NCI-H2107 (cell line): Measurements from ENCODE around the gene PEX5L.

ENCODE experiments used
- DNase-seq: peaks from one replicate; lab custom pipeline; 2025; lab: John Stamatoyannopoulos, UW

The PEX5L gene

DNA sequence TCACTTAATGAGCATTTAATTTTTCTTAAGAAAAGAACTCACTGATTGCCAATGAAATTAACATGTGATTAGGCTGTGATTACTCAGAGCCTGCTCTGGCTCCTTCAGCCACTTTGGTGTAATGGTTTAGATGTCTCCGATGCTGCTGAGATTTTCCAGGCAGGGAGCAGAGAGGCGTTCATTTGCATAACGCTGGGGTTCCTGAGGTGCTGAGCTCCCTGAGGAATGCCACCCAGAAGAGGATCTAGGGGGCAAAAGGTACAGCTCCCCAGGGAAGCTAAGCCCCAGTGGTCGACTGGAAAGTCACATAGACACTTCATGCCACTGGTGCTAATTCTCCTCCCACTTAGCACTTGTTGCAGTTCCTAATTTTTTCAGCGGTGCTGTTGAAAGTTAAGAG is 264.4 kb downstream of the PEX5L start:
- DNase-seq = no peak

DNA sequence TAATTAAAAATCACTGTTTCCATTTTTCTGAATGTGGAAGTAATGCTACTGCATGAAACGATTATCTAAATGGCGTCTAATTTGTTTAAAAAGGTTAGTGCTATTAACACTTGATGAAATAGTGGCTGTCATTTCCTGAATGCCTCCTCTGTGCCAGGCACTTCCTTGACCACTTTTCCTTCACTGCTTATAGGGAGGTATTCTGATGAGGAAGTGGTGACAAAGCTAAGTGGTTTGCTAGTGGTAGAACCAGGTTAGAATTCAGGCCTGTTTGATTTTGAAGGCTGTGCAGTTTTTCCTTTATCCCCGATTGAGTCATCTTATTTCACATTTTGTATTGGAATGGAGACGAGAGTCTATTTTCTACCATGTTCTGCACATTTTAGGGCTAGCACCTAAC is 264.9 kb downstream of the PEX5L start:
- no peak for DNase-seq

- DNase-seq = no peak
Observed at GRCh38 chr3:179769411-179770247, 267.1 kb downstream of the PEX5L start.

GRCh38 chr3:179768080-179768479 is 268.7 kb downstream of the PEX5L start:
- DNase-seq = peak; percentile 38

DNA sequence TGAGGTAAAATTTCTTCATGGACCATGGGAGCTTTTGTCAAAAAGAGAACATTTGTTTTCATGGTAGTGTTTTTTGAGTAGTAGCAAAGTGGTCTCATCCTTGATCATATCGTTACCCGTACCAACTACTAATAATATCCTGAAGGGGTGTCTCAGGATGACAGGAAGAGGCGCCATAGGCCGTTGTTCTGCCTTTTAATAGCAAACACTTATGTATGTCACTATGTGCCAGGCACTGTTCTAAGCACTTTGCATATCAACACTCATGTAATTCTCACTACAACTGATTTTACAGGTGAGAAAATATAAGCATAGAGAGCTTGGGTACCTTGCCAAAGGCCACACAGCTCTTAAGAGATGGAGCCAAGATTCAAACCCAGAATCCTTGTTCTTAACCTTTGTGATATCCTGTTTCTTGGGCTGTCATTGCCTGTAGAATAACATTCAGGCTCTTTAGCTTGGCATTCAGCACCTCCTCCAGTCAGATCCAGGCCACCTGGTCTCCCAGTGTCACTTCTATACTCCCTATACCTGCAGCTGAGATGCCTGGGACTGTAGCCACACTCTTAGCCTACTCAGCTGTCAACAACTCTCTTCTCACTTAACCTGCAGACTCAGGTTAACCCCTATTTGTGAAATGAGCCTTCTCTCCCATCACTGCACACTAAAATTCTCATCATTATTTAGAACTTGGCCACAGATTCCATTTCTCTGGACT is 270.2 kb downstream of the PEX5L start:
- DNase-seq = no peak

DNA sequence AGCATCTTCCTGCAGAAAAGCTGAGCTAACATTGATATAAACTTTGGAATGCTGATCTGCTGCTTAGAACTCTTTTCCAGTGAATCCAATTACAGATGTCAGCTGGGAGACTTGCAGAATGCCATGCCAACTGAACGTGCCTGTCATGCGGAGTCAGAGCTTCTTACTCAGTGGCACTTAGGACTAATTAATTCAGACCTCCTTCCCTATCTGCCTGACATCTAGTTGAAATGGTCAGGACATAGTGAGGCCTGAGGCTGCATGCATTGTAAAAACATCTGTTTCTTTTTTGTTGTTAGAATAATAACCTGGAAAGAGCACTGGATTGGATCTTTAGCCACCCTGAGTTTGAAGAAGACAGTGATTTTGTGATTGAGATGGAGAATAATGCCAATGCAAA is 271.3 kb downstream of the PEX5L start:
- DNase-seq = no peak

DNA sequence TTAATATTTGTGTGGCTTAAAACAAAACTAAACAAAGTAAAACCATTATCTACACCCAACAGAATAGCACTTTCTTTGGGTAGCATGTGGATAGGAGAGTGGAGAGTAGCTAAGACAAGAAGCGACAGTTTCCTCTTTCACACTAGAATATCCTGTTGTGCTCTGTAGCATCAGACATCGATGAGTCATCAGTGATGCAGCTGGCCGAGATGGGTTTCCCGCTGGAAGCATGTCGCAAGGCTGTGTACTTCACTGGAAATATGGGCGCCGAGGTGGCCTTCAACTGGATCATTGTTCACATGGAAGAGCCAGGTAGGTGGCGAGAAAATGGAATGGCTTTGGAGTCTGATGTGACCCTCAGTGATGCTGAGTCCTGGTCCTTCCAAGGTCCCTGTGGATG is 275.8 kb downstream of the PEX5L start:
- no peak for DNase-seq

DNA sequence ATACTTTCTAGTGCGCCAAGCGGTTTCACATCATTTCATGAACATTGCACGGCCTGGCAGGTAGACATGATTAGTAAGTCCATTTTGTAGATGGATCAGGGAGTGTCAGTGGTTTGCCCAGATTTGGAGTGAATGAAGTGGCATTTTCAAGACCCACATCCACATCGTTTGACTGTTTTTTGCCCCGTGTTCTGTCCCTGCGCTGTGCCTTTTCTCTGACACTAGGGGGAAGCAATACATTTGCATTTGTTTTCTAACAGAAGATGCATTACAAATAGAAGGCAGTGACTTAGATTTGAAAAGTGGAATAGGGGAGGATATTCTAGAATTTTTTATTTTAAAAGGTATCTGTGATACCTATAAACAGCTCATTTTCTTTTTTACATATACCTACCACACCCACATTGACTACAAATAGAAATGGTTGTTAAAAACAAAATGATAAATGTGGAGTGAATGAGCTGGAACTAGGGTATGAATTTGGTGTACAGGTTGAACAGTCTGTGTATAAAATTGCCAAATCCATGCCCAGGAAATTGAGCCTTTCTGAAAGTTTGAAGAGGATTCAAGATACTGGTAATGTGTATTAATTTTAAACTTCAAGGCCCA is 285.9 kb downstream of the PEX5L start:
- DNase-seq = peak; percentile 48

DNA sequence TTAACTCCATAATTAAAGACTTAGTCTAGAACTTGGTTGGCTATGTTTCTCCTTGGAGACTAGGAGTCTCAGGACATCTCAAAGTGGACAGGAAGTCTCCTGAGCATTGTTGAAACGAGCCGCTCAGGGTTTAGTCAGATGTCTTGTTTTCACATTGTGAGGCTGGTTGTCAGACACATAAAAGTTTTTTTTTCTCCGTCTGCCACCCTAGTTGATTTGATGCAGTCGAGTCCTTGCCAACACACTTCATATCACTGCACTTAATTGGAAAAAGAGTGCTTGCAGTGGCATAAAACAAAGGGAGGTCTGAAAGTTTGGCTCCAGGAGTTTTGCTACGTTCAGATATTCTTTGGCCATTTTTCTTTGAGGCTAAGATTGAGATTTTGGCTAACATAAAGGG is 291.0 kb downstream of the PEX5L start:
- DNase-seq = no peak

DNA sequence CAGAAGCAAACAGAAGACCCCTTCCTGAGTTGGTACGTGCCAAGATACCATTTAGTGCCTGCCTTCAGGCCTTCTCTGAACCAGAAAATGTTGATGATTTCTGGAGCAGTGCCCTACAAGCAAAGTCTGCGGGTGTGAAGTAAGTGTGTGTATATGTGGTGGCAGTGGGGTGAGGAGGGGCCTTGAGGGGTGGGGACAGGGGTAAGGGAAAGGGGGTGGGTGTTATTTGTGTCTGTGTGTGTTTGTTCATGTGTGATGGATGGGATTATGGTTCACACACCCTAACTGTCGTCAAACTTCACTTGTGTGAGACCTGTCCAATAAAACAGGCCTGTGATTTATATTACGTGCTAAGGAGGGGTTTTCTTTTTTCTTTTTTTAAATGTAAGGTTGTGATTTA is 291.7 kb downstream of the PEX5L start:
- no peak for DNase-seq
